GM13977 (cell line): Measurements from ENCODE around the gene CNGA4.

ENCODE experiments used
- DNase-seq: peaks from one replicate; pipeline ENCODE4 v3.0.0; 2012; ENCODE audit warnings: low spot score
- CTCF ChIP-seq: IDR thresholded peaks from 2 replicates; pipeline ENCODE4 v1.5.1; 2012; ENCODE audit warnings: mild to moderate bottlenecking, control low read depth; ENCODE audit not compliant: insufficient read depth; ENCODE audit errors: extremely low read depth, missing control alignments
- in situ Hi-C: fragments of 300-500 bp; cut with MboI; formaldehyde crosslinking; loops from one replicate; pipeline ENCODE4 v1.12.0; 2022; ENCODE audit warnings: low sequenced_read_pairs, low pct_unique_long_range_greater_than_20kb, mixed read lengths, inconsistent platforms; ENCODE audit not compliant: unreplicated experiment

Gene CNGA4

GRCh38 chr11:6206456-6207180, 32.3 kb upstream of the CNGA4 start:
- no peak for TF ChIP-seq CTCF
- in situ Hi-C loops: no loop called here

GRCh38 chr11:6209801-6210200, 29.1 kb upstream of the CNGA4 start:
- DNase-seq: no peak
- no peak for TF ChIP-seq CTCF
- in situ Hi-C loops: no loop called here

More at GRCh38 chr11:6206456-6207180, 32.3 kb upstream of the CNGA4 start:
- DNase-seq: no peak

GRCh38 chr11:6210274-6210955, 28.5 kb upstream of the CNGA4 start:
- in situ Hi-C loops: no loop called here
- DNase-seq: no peak
- TF ChIP-seq CTCF: no peak

GRCh38 chr11:6214530-6214929, 24.4 kb upstream of the CNGA4 start:
- TF ChIP-seq CTCF: no peak
- in situ Hi-C loops: no loop called here
- no peak for DNase-seq

GRCh38 chr11:6216501-6216900, 22.4 kb upstream of the CNGA4 start:
- no peak for DNase-seq
- in situ Hi-C loops: no loop called here
- TF ChIP-seq CTCF: no peak

- no peak for TF ChIP-seq CTCF
- DNase-seq: no peak
- in situ Hi-C loops: no loop called here
Measured at GRCh38 chr11:6217722-6218121, 21.2 kb upstream of the CNGA4 start.
